Activated T-cell treated with anti-CD3 and anti-CD28 coated beads, Interleukin-2, amount 50 U/mL, for 24 hours (primary cell): Measurements from ENCODE around the gene SLC9A2.

ENCODE experiments used
- DNase-seq: peaks from one replicate; pipeline ENCODE4 v3.0.0-alpha.2; 2020
- H3K27ac Mint-ChIP-seq: 2 replicates; pipeline ENCODE4 v1.8.0; 2020; ENCODE audit warnings: mild to moderate bottlenecking, mixed read lengths
- H3K27me3 Mint-ChIP-seq: 2 replicates; pipeline ENCODE4 v1.8.0; 2020; ENCODE audit warnings: mixed read lengths
- H3K36me3 Mint-ChIP-seq: 2 replicates; pipeline ENCODE4 v1.8.0; 2020; ENCODE audit warnings: low read depth, mixed read lengths
- H3K4me1 Mint-ChIP-seq: 2 replicates; pipeline ENCODE4 v1.8.0; 2020; ENCODE audit warnings: low read depth, mixed read lengths
- H3K4me3 Mint-ChIP-seq: 2 replicates; pipeline ENCODE4 v1.8.0; 2020; ENCODE audit warnings: mild to moderate bottlenecking, moderate library complexity, mixed read lengths
- H3K9me3 Mint-ChIP-seq: 2 replicates; pipeline ENCODE4 v1.8.0; 2020; ENCODE audit warnings: mixed read lengths

SLC9A2 gene

GRCh38 chr2:102619414-102620319, at the start of gene SLC9A2:
SLC9A2 (plus strand) TSS chr2:102619553; CDS start chr2:102619849, 296 bp downstream.
- Mint-ChIP-seq H3K27me3 (peaks cover 69% of the 10 kb centered on the region), H3K36me3 (no peaks in the 10 kb centered on the region), H3K4me1 (peaks cover 16% of the 10 kb centered on the region), H3K9me3 (no peaks in the 10 kb centered on the region), H3K4me3 (peak within 1 kb of the TSS; percentile 70), H3K27ac (no peak within 1 kb of the TSS)
- peak; percentile 61 for DNase-seq

- no peak for DNase-seq
- H3K27ac Mint-ChIP-seq, result no peak overlapping the region
Measured at GRCh38 chr2:102575888-102576287, 43.5 kb upstream of the SLC9A2 start.

GRCh38 chr2:102578376-102578775, 41.0 kb upstream of the SLC9A2 start:
- DNase-seq, result no peak
- peaks cover 8% of the 10 kb centered on the region for H3K4me1 Mint-ChIP-seq
- H3K9me3 Mint-ChIP-seq, result peaks cover 12% of the 10 kb centered on the region
- peaks cover 32% of the 10 kb centered on the region for H3K27me3 Mint-ChIP-seq
- no peaks in the 10 kb centered on the region for H3K36me3 Mint-ChIP-seq
- no peak overlapping the region for H3K27ac Mint-ChIP-seq
- no peak overlapping the region for H3K4me3 Mint-ChIP-seq

More at GRCh38 chr2:102575888-102576287, 43.5 kb upstream of the SLC9A2 start:
- peaks cover 16% of the 10 kb centered on the region for H3K9me3 Mint-ChIP-seq
- H3K27me3 Mint-ChIP-seq, result peaks cover 34% of the 10 kb centered on the region
- H3K4me3 Mint-ChIP-seq, result no peak overlapping the region
- no peaks in the 10 kb centered on the region for H3K36me3 Mint-ChIP-seq
- no peaks in the 10 kb centered on the region for H3K4me1 Mint-ChIP-seq

DNA sequence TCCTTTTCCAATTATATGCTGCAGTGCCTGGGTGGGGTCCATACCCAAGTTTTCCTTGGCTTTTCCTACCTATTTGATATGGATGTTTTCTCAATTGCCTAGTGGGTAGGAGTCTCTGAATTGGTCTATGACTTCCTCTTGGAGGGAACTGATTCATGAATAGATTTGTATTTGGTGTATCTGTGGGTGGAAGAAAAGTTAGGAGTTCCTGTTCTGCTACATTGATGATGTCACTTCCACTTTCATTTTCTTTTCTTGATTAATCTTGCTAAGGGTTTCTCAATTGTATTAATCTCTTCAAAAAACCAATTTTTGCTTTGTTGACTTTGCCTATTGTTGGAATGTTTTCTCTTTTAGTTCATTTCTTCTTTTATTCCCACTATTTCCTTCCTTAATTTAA, 37.4 kb upstream of the SLC9A2 start:
- H3K4me3 Mint-ChIP-seq, result no peak overlapping the region
- H3K27me3 Mint-ChIP-seq, result peaks cover 16% of the 10 kb centered on the region
- no peaks in the 10 kb centered on the region for H3K36me3 Mint-ChIP-seq
- H3K4me1 Mint-ChIP-seq, result peaks cover 8% of the 10 kb centered on the region
- no peak for DNase-seq
- no peak overlapping the region for H3K27ac Mint-ChIP-seq
- H3K9me3 Mint-ChIP-seq, result peaks cover 3% of the 10 kb centered on the region

- Mint-ChIP-seq H3K27ac (no peak overlapping the region), H3K27me3 (peaks cover 9% of the 10 kb centered on the region), H3K9me3 (peaks cover 3% of the 10 kb centered on the region), H3K36me3 (no peaks in the 10 kb centered on the region), H3K4me3 (no peak overlapping the region), H3K4me1 (peaks cover 8% of the 10 kb centered on the region)
- no peak for DNase-seq
Measured at GRCh38 chr2:102582845-102583244, 36.5 kb upstream of the SLC9A2 start.

DNA sequence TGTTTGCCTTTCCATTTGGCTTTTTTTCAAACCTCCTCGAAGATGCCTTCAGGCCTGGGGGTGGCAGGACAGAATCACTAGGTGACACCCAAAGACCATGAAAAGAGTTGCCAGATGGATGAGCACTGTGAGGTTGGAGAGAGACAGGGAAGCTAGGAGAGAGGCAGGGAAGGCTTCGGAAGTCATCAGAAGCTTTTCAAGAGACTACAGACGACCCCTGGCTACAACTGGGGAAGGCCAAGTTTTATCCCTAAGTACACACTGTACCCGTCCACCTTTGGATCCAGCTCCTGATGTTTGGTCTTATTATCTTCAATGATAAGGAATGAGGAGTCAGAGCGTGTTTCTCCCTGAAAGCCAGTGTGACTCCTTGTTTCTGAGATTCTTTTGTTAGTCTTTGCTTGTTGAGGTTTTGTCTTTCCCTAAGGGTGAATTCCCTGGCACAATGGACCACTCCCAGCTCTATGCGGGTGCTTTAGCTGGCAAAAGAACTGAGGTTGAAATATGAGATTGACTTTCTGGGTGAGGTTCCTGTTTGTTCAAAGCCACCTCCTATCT, 33.4 kb upstream of the SLC9A2 start:
- DNase-seq, result no peak
- Mint-ChIP-seq H3K4me3 (no peak overlapping the region), H3K27me3 (peaks cover 9% of the 10 kb centered on the region), H3K9me3 (peaks cover under 1% of the 10 kb centered on the region), H3K4me1 (peaks cover 8% of the 10 kb centered on the region), H3K27ac (no peak overlapping the region), H3K36me3 (no peaks in the 10 kb centered on the region)

DNA sequence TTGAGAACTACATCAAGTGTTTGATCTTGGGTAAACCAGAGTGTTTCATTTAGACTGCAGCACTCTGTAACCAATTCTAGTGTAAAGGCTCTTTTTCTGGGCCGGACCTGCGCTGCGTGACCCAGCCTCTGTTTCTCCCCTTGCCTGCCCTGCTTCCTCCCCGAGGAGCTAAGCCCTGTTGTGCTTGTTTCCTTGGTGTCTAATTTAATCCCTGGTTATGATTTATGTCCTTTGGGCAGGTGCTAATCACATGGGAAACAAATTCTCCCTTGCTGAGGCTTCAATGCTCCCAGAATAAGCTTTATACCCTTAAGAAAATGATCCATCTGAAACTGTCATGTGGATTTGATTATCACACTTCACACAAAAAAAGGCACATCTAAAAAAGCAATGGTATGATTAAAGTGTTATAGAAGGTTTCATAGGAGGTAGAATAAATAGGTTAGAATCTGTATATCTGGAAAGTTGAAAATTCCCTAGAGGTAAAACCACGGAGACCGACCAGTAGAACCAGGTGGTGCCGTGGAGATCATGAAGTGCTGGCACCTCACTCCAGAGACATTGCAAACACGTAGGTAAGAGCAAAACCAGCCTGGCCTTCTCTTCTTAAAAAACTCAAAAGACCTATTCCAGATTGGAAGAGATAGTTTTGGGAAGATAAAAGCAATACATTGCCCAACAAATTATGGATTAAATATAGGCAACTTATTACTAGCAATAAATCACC, 31.0 kb upstream of the SLC9A2 start:
- Mint-ChIP-seq H3K4me3 (no peak overlapping the region), H3K27me3 (peaks cover 8% of the 10 kb centered on the region), H3K36me3 (no peaks in the 10 kb centered on the region), H3K4me1 (no peaks in the 10 kb centered on the region), H3K9me3 (no peaks in the 10 kb centered on the region), H3K27ac (no peak overlapping the region)
- DNase-seq, result no peak

GRCh38 chr2:102589444-102589843, 29.9 kb upstream of the SLC9A2 start:
- Mint-ChIP-seq H3K4me3 (no peak overlapping the region), H3K27me3 (peaks cover 8% of the 10 kb centered on the region), H3K36me3 (no peaks in the 10 kb centered on the region), H3K4me1 (no peaks in the 10 kb centered on the region), H3K27ac (no peak overlapping the region), H3K9me3 (no peaks in the 10 kb centered on the region)
- DNase-seq, result no peak

DNA sequence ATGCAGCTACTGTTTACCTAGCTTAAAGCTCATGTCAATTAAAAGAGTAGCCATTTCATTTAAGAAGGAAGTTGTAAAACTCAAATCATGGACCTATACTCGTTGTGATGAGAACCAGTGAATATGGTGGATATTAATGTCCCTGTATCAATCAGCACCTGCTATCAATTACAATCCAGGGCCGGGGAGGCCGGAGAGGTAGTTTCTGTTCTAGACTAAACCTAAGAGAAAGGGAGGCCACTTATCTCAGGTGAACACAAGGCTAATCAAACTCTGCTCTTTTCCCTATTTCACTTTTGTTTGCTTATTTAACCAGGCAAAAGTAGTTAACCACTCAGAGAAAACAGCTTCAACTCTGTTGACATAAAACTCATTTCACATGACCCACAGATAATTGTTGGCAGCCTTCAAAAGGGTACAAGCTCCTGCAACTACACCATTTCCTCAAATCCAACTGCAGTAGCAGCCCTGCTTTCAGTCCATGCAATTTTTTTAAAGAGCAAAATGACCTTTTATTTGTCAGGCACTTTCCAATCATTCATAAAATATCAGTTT, 27.8 kb upstream of the SLC9A2 start:
- no peak for DNase-seq
- Mint-ChIP-seq H3K36me3 (no peaks in the 10 kb centered on the region), H3K27me3 (peaks cover 6% of the 10 kb centered on the region), H3K27ac (no peak overlapping the region), H3K4me1 (no peaks in the 10 kb centered on the region), H3K9me3 (no peaks in the 10 kb centered on the region), H3K4me3 (no peak overlapping the region)

- Mint-ChIP-seq H3K27me3 (peaks cover 6% of the 10 kb centered on the region), H3K9me3 (no peaks in the 10 kb centered on the region), H3K4me1 (no peaks in the 10 kb centered on the region), H3K36me3 (no peaks in the 10 kb centered on the region), H3K4me3 (no peak overlapping the region), H3K27ac (no peak overlapping the region)
- DNase-seq, result no peak
Measured at GRCh38 chr2:102592601-102593000, 26.8 kb upstream of the SLC9A2 start.

GRCh38 chr2:102593516-102593915, 25.8 kb upstream of the SLC9A2 start:
- Mint-ChIP-seq H3K4me3 (no peak overlapping the region), H3K9me3 (no peaks in the 10 kb centered on the region), H3K4me1 (no peaks in the 10 kb centered on the region), H3K27me3 (peaks cover 4% of the 10 kb centered on the region), H3K36me3 (no peaks in the 10 kb centered on the region), H3K27ac (no peak overlapping the region)
- no peak for DNase-seq

- Mint-ChIP-seq H3K9me3 (no peaks in the 10 kb centered on the region), H3K27ac (no peak overlapping the region), H3K4me3 (no peak overlapping the region), H3K4me1 (no peaks in the 10 kb centered on the region), H3K27me3 (peaks cover 9% of the 10 kb centered on the region), H3K36me3 (no peaks in the 10 kb centered on the region)
- no peak for DNase-seq
Measured at GRCh38 chr2:102594445-102595016, 24.8 kb upstream of the SLC9A2 start.

- no peaks in the 10 kb centered on the region for H3K36me3 Mint-ChIP-seq
- no peak for DNase-seq
- H3K27me3 Mint-ChIP-seq, result peaks cover 31% of the 10 kb centered on the region
- no peaks in the 10 kb centered on the region for H3K9me3 Mint-ChIP-seq
- H3K4me3 Mint-ChIP-seq, result no peak overlapping the region
- H3K4me1 Mint-ChIP-seq, result no peaks in the 10 kb centered on the region
- no peak overlapping the region for H3K27ac Mint-ChIP-seq
Measured at GRCh38 chr2:102597788-102598187, 21.6 kb upstream of the SLC9A2 start.

DNA sequence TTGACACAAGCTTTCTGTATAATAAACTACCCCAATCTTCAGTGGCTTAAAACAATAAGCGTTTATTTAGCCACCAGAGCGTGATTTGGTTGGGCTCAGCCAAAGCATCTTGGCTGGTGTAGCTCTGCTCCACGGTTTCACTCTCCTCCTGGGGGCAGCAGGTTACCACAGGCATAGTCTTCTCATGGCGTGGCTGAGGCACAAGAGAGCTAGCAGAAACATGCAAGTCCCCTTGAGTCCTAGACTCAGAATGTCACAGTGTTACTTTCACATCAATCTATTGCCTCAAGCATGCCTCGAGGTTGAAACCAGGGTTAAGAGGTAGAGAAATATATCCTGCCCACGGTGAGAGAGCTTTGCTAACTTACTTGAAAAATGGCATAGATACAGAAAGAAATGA, 19.9 kb upstream of the SLC9A2 start:
- no peak overlapping the region for H3K4me3 Mint-ChIP-seq
- no peak overlapping the region for H3K27ac Mint-ChIP-seq
- H3K27me3 Mint-ChIP-seq, result peaks cover 35% of the 10 kb centered on the region
- H3K36me3 Mint-ChIP-seq, result no peaks in the 10 kb centered on the region
- no peaks in the 10 kb centered on the region for H3K4me1 Mint-ChIP-seq
- no peaks in the 10 kb centered on the region for H3K9me3 Mint-ChIP-seq
- no peak for DNase-seq
